Skin epidermis (tissue), 12 donors: ENCODE results near the gene REXO1.
A peak's percentile ranks its signal among the peaks of the same experiment; 100 is the strongest.

ENCODE experiments used
- H3K27ac ChIP-seq, 21 experiments: fragments of 200-600 bp; sonication (generic) in 11 of 21; one replicate each; pipeline ENCODE4 v1.5.0; 2020; ENCODE audit warnings: mild to moderate bottlenecking in 3 of 21, inconsistent platforms in 2 of 21, moderate library complexity in 2 of 21
- H3K4me3 ChIP-seq, 7 experiments: fragments of 200-600 bp; sonication (generic) in 2 of 7; one replicate each; pipeline ENCODE4 v1.5.0; 2020; ENCODE audit warnings: inconsistent platforms in 2 of 7, mild to moderate bottlenecking in 2 of 7, moderate library complexity in 1 of 7

Gene REXO1

GRCh38 chr19:1819341-1820255, 28.7 kb downstream of the REXO1 start:
- H3K4me3 ChIP-seq = no peak overlapping the region
- H3K27ac ChIP-seq = no peak overlapping the region

GRCh38 chr19:1818549-1819195, 29.6 kb downstream of the REXO1 start:
- H3K4me3 ChIP-seq = no peak overlapping the region
- H3K27ac ChIP-seq = peak overlapping the region in 1 of 21 experiments; percentile 2

GRCh38 chr19:1817553-1818179, 30.6 kb downstream of the REXO1 start:
- no peak overlapping the region for H3K27ac ChIP-seq

GRCh38 chr19:1816530-1817298, 31.6 kb downstream of the REXO1 start:
- Histone ChIP-seq H3K27ac (no peak overlapping the region), H3K4me3 (no peak overlapping the region)

More at GRCh38 chr19:1817553-1818179, 30.6 kb downstream of the REXO1 start:
- H3K4me3 ChIP-seq = no peak overlapping the region

- Histone ChIP-seq H3K27ac (no peak overlapping the region), H3K4me3 (no peak overlapping the region)
These were observed 32.4 kb downstream of the REXO1 start for GRCh38 chr19:1815605-1816529.

GRCh38 chr19:1814833-1815604, 33.3 kb downstream of the REXO1 start:
- Histone ChIP-seq H3K27ac (no peak overlapping the region), H3K4me3 (no peak overlapping the region)

- Histone ChIP-seq H3K27ac (no peak overlapping the region), H3K4me3 (no peak overlapping the region)
These were observed 33.9 kb downstream of the REXO1 start for GRCh38 chr19:1814391-1814790.

GRCh38 chr19:1813192-1814182, 34.8 kb downstream of the REXO1 start:
- peak overlapping the region in 13 of 21 experiments; percentile 16 to 78 (median 58) for H3K27ac ChIP-seq
- H3K4me3 ChIP-seq = peak overlapping the region; percentile 25 to 54 (median 45)

GRCh38 chr19:1812426-1813191, 35.7 kb downstream of the REXO1 start:
- peak overlapping the region; percentile 25 to 54 (median 45) for H3K4me3 ChIP-seq

GRCh38 chr19:1811942-1812425, 36.3 kb downstream of the REXO1 start, which contains the start of gene ATP8B3:
ATP8B3 (minus strand) TSS chr19:1812276; CDS start chr19:1811736, 540 bp downstream.
- Histone ChIP-seq H3K27ac (peak within 1 kb of the TSS in 20 of 21 experiments; percentile 5 to 78 (median 60)), H3K4me3 (peak within 1 kb of the TSS; percentile 25 to 54 (median 45))

More at GRCh38 chr19:1812426-1813191, 35.7 kb downstream of the REXO1 start:
- H3K27ac ChIP-seq = peak overlapping the region in 19 of 21 experiments; percentile 35 to 78 (median 58)

GRCh38 chr19:1811472-1811894, 36.8 kb downstream of the REXO1 start:
- peak overlapping the region; percentile 25 to 54 (median 45) for H3K4me3 ChIP-seq
- peak overlapping the region in 18 of 21 experiments; percentile 5 to 78 (median 62) for H3K27ac ChIP-seq

GRCh38 chr19:1810439-1811160, 37.7 kb downstream of the REXO1 start:
- Histone ChIP-seq H3K27ac (no peak overlapping the region), H3K4me3 (no peak overlapping the region)

GRCh38 chr19:1809678-1810077, 38.6 kb downstream of the REXO1 start:
- H3K27ac ChIP-seq = no peak overlapping the region

GRCh38 chr19:1808395-1808731, 39.9 kb downstream of the REXO1 start:
- H3K4me3 ChIP-seq = no peak overlapping the region
- H3K27ac ChIP-seq = no peak overlapping the region

More at GRCh38 chr19:1809678-1810077, 38.6 kb downstream of the REXO1 start:
- no peak overlapping the region for H3K4me3 ChIP-seq
